ENCODE data around the gene RAB11FIP3.

RAB11FIP3 gene

GRCh38 chr16:530111-530817, 104.8 kb downstream of the RAB11FIP3 start:
- no peak for DNase-seq (ENCODE audit: low read depth in 3 of 3)

- no peak for DNase-seq (ENCODE audit: low read depth in 3 of 3)
Measured at GRCh38 chr16:531494-532125, 106.2 kb downstream of the RAB11FIP3 start.

GRCh38 chr16:533391-534123, 108.1 kb downstream of the RAB11FIP3 start:
- no peak for DNase-seq (ENCODE audit: low read depth in 3 of 3)

- no peak for DNase-seq (ENCODE audit: low read depth in 3 of 3)
Measured at GRCh38 chr16:534135-534534, 108.7 kb downstream of the RAB11FIP3 start.

- no peak for DNase-seq (ENCODE audit: low read depth in 3 of 3)
Measured at GRCh38 chr16:534856-535445, 109.5 kb downstream of the RAB11FIP3 start.

- DNase-seq (ENCODE audit: low read depth in 3 of 3): no peak
Measured at GRCh38 chr16:535446-536405, 110.3 kb downstream of the RAB11FIP3 start.

- DNase-seq (ENCODE audit: low read depth in 3 of 3): no peak
Measured at GRCh38 chr16:536746-537145, 111.3 kb downstream of the RAB11FIP3 start.

- no peak for DNase-seq (ENCODE audit: low read depth in 3 of 3)
Measured at GRCh38 chr16:537415-538335, 112.2 kb downstream of the RAB11FIP3 start.

GRCh38 chr16:539901-540530, 114.6 kb downstream of the RAB11FIP3 start:
- DNase-seq (ENCODE audit: low read depth in 3 of 3): no peak

- no peak for DNase-seq (ENCODE audit: low read depth in 3 of 3)
Measured at GRCh38 chr16:540645-541340, 115.3 kb downstream of the RAB11FIP3 start.

- no peak for DNase-seq (ENCODE audit: low read depth in 3 of 3)
Measured at GRCh38 chr16:543301-544164, 118.1 kb downstream of the RAB11FIP3 start.

GRCh38 chr16:544517-544916, 119.1 kb downstream of the RAB11FIP3 start:
- no peak for DNase-seq (ENCODE audit: low read depth in 3 of 3)

- DNase-seq (ENCODE audit: low read depth in 3 of 3): peak in 1 of 3 experiments; percentile 54
Measured at GRCh38 chr16:546909-547770, 121.7 kb downstream of the RAB11FIP3 start.

GRCh38 chr16:548586-548985, 123.1 kb downstream of the RAB11FIP3 start:
- DNase-seq (ENCODE audit: low read depth in 3 of 3): no peak

- no peak for DNase-seq (ENCODE audit: low read depth in 3 of 3)
Measured at GRCh38 chr16:549544-550263, 124.3 kb downstream of the RAB11FIP3 start.

- no peak for DNase-seq (ENCODE audit: low read depth in 3 of 3)
Measured at GRCh38 chr16:551210-551609, 125.8 kb downstream of the RAB11FIP3 start.
